Retinal pigment epithelial cell (primary cell): ENCODE measurements around the gene DMRTC1B.
"Not testable (repeated sequence)": the region's sequence is repeated elsewhere in the genome, so short reads cannot be mapped to it uniquely, and the experiment has no call there.

Source experiments
- DNase-seq: peaks from one replicate; pipeline ENCODE4 v3.0.0-alpha.2; 2010; ENCODE audit warnings: low read depth
- H3K4me3 ChIP-seq: 2 replicates; pipeline ENCODE4 v1.5.1; 2011; ENCODE audit warnings: mild to moderate bottlenecking, low read length, control low read depth, moderate library complexity

DMRTC1B gene

DNA sequence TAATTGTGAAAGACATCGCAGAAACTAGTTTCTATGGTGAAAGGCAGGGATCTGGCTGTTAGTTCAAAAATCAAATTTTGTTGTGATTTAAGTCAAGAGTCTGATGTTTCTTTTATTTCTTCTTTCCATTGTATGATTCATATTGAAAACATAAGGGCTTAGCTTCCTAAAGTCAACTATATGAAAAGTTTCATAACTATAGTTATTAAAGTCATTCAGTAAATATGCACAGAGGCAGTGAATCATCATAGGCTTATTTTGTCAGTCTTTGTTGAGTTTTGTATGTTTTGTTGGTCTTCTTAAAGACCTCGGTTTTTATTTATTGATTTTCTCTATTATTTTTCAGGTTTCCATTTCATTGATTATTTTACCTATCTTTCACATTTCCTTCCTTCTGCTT, 106.2 kb downstream of the DMRTC1B start:
- H3K4me3 ChIP-seq, DNase-seq: not testable (repeated sequence)

DNA sequence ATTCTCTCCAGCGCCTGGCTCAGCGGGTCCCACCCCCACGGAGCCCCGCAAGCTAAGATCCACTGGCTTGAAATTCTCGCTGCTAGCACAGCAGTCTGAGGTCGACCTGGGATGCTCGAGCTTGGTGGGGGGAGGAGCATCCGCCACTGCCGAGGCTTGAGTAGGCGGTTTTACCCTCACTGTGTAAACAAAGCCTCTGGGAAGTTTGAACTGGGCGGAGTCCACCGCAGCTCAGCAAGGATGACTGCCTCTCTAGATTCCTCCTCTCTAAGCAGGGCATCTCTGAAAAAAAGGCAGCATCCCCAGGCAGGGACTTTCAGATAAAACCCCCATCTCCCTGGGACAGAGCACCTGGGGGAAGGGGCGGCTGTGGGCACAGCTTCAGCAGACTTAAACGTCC, 113.0 kb downstream of the DMRTC1B start:
- H3K4me3 ChIP-seq, DNase-seq: not testable (repeated sequence)
